Left kidney (tissue), 8 donors: ENCODE measurements around the gene GPR89A. TPM values are rescaled to one million over a fixed set of nuclear protein-coding genes. Genes with fewer than 3 reads are reported as not detected.
"Not testable (repeated sequence)": the region's sequence is repeated elsewhere in the genome, so short reads cannot be mapped to it uniquely, and the experiment has no call there.

Source experiments
- DNase-seq: peaks from one replicate; pipeline ENCODE4 v3.0.0-alpha.2; 2013
- long read RNA-seq, 8 donors: transcript quantifications; one replicate each; lab custom pipeline, GENCODE V29; 2026
- polyA plus RNA-seq: library from polyadenylated mRNA; unstranded; fragments of 120-200 nt; gene quantifications from one replicate; pipeline ENCODE4 v1.2.1, GENCODE V29; 2013; ENCODE audit not compliant: insufficient read length

The GPR89A gene
- 55.5 TPM for polyA plus RNA-seq
- long read RNA-seq, donor 1, transcript GPR89A-201 (14 exons, 2,120 nt): major isoform, 6 of 12 reads
- long read RNA-seq, donor 1, partial matches to known transcripts: 5 of 12 reads
- long read RNA-seq, donor 1, other reads (novel, unspliced or antisense): 0 of 12 reads
- long read RNA-seq, donor 2, transcript GPR89A-201 (14 exons, 2,120 nt): major isoform, 8 of 8 reads
- long read RNA-seq, donor 2, partial matches to known transcripts: 0 of 8 reads
- long read RNA-seq, donor 2, other reads (novel, unspliced or antisense): 0 of 8 reads
- long read RNA-seq, donor 3, transcript GPR89A-201 (14 exons, 2,120 nt): major isoform, 6 of 7 reads
- long read RNA-seq, donor 3, partial matches to known transcripts: 0 of 7 reads
- long read RNA-seq, donor 3, other reads (novel, unspliced or antisense): 0 of 7 reads
- long read RNA-seq, donor 4: 0 reads
- long read RNA-seq, donor 5, transcript GPR89A-201 (14 exons, 2,120 nt): major isoform, 18 of 551 reads
- long read RNA-seq, donor 5, partial matches to known transcripts: 435 of 551 reads
- long read RNA-seq, donor 5, other reads (novel, unspliced or antisense): 95 of 551 reads
- long read RNA-seq, donor 6, transcript GPR89A-201 (14 exons, 2,120 nt): major isoform, 7 of 172 reads
- long read RNA-seq, donor 6, partial matches to known transcripts: 163 of 172 reads
- long read RNA-seq, donor 6, other reads (novel, unspliced or antisense): 0 of 172 reads
- long read RNA-seq, donor 7, transcript GPR89A-201 (14 exons, 2,120 nt): major isoform, 8 of 291 reads
- long read RNA-seq, donor 7, partial matches to known transcripts: 245 of 291 reads
- long read RNA-seq, donor 7, other reads (novel, unspliced or antisense): 35 of 291 reads
- long read RNA-seq, donor 8, partial matches to known transcripts: 0 of 4 reads
- long read RNA-seq, donor 8, other reads (novel, unspliced or antisense): 0 of 4 reads

DNA sequence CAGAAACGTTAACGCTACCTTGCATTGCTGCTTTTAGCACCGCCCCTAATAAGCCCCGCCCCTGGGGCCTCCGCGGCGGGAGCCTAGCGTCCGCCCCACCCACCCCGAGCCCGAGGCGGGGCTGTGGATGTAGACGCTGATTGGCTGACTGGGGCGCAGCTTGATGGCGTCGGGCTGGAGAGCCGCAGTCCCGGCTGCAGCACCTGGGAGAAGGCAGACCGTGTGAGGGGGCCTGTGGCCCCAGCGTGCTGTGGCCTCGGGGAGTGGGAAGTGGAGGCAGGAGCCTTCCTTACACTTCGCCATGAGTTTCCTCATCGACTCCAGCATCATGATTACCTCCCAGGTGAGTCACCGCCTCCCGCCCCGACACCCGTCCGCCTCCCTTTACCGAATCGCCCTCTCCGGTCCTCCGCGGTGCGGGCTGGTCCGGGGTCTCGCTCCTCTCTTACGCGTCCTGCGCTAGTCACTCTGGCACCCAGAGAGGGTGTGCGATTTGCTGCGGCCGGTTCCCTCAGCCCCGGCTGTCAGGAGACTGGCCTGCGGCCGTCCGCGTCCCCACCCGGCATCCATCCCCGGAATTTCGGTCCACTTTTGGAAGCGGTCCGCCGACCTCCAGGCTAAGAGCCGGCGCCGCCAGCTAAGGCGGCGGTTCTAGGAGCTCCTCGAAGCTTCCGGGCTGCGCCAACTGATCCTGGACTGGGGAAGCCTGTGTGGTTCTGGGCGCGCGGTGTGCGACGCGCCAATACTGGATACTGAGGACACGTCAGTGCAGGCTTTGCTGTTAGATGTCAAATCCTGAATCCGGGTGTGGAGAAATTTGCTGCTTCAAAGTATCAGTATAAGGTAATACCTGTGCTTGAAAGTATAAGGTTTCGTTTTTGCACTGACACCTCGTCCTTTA lies at the start of gene GPR89A:
GPR89A (plus strand) TSS at position 156 of the 901 bp plus-strand sequence; CDS start at position 302, 146 bp downstream.
- DNase-seq: peak; percentile 91

GRCh38 chr1:145586820-145587219 lies 21.0 kb upstream of the GPR89A start:
- DNase-seq: not testable (repeated sequence)

- DNase-seq: not testable (repeated sequence)
These were observed 17.0 kb upstream of the GPR89A start for GRCh38 chr1:145590806-145591205.

DNA sequence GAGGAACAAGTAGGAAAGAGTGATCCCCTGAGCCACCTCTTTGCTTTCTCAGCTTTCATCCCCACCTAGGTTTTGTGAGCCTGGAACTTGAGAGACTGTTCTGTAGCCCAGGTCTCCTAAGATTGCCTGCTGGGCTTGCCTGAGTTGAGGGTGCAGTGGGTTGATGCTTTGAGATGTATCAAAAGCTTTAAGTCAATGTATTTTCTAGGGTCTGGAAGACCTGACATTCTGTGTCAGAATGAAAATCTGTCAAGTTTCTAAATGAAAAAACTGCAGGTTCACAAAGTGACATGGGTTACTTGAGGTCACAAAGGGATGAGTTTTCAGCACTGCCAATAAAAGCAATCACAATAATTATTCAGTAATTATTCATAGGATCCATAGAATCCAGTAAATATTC lies 15.4 kb upstream of the GPR89A start:
- not testable (repeated sequence) for DNase-seq

DNA sequence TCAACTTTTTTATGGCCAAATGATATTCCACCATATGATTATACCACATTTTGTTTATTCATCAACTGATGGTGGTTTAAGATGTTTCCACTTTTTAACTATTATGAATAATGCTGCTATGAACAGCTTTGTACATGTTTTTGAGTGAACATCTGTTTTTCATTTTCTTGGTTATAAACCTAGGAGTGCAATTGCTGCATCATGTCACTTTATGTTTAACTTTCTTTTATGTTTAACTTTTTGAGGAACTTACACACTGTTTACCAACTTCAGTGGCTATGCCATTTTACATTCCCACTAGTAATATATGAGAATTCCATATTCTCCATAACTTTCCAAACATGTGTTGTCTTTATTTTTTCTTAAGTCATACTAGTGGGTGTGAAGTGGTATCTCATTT lies 12.4 kb upstream of the GPR89A start:
- not testable (repeated sequence) for DNase-seq

DNA sequence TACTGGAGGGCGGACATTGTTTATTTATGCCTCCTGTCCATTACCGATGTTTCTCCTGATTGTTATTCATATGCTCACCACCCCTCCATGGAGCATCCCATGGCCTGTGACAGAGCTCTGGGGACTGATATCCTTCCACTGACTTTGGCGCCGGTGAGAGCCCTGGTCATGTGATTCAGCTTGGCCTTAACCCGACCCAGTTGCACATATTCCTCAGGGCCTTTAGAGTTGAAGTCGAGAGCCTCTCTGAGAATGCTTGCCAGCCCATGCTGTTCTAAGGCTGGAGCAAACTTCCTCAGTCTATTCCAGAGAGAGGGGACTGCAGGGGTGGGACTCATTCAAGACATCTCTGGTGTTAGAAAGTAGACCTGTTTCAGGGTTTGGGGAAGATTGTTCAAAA lies 11.6 kb upstream of the GPR89A start:
- DNase-seq: not testable (repeated sequence)

- not testable (repeated sequence) for DNase-seq
These were observed 8.4 kb upstream of the GPR89A start for GRCh38 chr1:145599426-145599825.

GRCh38 chr1:145601593-145601992 lies 6.2 kb upstream of the GPR89A start:
- DNase-seq: no peak

DNA sequence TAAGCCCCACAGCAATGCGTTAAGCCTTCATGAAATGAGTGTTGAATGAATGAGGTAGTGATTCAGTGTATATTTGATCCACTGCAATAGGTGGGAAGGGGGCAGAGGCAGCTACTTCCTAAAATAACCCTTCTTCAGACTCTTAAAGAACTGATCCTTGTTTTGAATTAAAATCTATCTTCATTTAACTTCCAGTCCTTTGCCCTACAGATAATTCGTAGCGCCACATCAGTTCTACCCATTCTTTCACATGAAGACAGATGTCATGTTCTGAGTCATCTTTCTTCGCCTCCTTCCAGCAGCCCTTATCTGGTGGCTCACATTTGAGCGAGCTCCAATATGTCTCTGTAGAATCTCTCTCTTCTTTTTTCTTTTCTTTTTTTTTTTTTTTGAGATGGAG lies 948 bp upstream of the GPR89A start:
- not testable (repeated sequence) for DNase-seq

GRCh38 chr1:145607289-145607688 lies 499 bp upstream of the GPR89A start:
- not testable (repeated sequence) for DNase-seq

DNA sequence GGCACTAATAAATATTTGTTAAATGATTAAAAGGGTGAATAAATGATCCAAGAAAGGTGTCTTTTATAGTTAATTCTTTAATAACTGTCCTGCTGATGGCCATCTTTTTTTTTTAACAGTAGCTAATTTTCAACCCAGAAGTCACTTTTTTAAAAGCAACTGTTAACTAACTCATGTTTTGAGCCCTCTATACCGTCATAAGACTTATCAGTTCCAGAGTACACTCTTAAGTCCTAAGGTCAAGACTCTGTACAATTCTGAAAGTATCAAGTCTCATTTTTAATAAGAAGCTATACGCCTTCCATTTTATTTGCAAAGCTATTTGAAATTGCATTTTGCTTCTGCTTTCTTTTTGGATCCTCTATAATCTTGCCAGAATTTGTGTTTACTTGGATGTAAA lies 3.0 kb downstream of the GPR89A start:
- DNase-seq: not testable (repeated sequence)

GRCh38 chr1:145620073-145620472 lies 12.3 kb downstream of the GPR89A start:
- DNase-seq: not testable (repeated sequence)

GRCh38 chr1:145622177-145622576 lies 14.4 kb downstream of the GPR89A start:
- DNase-seq: not testable (repeated sequence)

DNA sequence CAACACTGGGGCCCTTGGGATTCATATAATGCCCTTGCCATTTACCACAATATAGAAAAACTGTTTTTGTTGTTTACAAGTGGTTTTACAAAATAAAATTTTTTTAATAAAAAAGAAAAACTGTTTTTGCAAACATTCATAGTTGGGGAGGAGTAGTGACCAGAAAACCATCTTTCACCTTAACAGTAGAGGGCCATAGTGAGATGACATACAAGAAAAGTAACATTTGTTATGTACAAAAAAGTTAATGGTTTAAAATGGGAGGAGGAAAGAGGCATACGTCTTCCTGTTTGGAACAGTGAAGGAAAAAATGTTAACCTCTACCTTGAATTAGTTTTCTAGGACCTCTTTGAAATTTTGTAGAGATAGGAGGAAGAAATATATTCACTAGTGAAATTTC lies 28.4 kb downstream of the GPR89A start:
- not testable (repeated sequence) for DNase-seq

- DNase-seq: not testable (repeated sequence)
These were observed 34.1 kb downstream of the GPR89A start for GRCh38 chr1:145641886-145642285.

GRCh38 chr1:145643990-145644389 lies 36.2 kb downstream of the GPR89A start:
- DNase-seq: not testable (repeated sequence)

GRCh38 chr1:145656245-145656943 lies 48.6 kb downstream of the GPR89A start:
- not testable (repeated sequence) for DNase-seq

GRCh38 chr1:145662502-145662901 lies 54.7 kb downstream of the GPR89A start:
- not testable (repeated sequence) for DNase-seq

DNA sequence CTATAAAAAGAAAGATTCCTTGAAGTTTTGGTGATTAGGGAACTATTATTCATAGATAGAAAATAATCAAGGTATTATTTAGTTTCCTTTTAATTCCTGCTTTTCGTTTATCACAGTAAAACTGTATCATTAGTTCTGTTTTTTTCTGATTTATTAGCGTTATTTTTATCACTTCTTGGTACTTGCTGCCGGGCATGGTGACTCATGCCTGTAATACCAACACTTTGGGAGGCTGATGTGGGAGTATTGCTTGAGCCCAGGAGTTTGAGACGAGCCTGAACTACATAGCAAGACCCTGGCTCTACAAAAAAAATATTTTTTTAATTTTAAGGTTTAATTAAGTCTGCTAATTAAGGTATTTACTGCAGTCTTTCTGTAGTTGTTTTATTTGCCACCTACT lies 57.2 kb downstream of the GPR89A start:
- not testable (repeated sequence) for DNase-seq

DNA sequence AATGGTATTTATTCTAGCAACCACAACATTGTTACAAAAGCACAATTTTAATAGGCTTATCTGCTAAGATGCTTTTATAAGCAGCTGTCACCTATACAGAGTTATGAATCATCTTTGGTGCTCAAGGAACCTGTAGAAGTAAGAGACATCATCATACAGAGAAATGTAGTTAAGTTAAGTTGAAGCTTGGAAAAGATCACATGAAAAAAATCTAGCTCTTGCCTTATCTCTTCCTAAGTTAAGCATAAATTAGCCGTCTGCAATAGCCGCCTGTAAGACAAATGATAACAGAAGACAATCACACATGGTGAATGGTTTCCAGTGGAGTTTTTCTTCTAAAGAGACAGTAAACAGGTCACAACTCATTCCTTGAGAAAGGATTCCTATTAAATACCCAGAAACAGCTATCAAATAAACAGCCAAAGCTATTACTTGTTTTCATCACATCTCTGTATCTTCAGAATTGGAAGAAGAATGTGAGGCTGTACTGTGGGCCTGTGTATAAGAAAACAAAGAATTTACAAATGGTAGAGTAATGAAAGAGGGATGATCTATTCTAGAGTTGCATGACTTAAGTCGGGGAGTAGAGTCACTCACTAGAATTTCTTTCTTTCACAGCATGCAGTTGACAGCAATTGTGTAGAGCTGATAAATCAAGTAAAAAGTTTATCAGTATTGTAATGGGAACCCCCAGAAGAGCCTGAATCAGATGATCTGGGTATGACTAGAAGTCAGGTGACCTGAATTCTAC lies 63.4 kb downstream of the GPR89A start:
- DNase-seq: not testable (repeated sequence)
